Mammary epithelial cell (primary cell): ENCODE results near the gene IGFBP6.

Source experiments
- EZH2 ChIP-seq: IDR thresholded peaks from 2 replicates; pipeline ENCODE4 v1.6.1; 2012; ENCODE audit warnings: low read length, inconsistent platforms, borderline replicate concordance
- TF ChIP-seq, protein P1 (sequence below), 2 donors: IDR thresholded peaks in 1 of 2; conservative IDR thresholded peaks in 1 of 2; 2 replicates each; pipeline ENCODE4 v1.5.1; 2011 to 2012; ENCODE audit warnings: inconsistent platforms in 2 of 2, low read length in 2 of 2, mild to moderate bottlenecking in 2 of 2, control low read depth in 1 of 2, low read depth in 1 of 2; ENCODE audit not compliant: insufficient read depth in 1 of 2; ENCODE audit errors: extremely low read depth in 1 of 2

DNA sequence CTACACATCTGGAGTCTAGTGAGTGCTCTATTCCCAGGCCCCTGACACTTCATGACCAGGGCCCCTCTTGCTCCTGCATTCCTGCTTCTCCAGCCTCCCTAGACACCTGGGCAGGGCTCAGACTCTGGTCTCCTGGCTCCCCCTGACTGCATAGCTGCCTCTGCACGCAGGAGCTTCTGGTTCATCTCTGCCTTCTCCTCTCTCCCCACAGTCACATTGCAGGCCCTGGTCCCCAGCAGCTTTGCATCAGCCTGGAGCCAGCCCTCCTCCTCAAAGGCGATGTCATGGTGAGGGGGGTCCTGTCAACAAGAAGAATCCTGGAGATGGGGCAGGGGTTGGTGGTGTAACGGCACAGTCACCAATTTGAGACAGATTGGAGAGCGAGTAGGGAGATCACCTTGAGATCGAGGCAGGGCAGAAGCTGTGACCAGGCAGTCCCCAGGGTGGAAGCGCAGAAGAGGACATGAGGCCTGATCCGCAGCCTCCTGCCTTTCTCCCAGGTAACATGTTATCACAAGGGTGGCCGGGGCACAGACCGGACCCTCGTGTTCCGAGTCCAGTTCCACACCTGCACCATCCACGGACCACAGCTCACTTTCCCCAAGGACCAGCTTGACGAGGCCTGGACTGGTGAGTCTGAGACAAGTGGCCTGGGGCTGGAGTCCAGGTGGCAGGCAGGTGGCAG lies 39.5 kb upstream of the IGFBP6 start:
- TF ChIP-seq, protein P1, sequence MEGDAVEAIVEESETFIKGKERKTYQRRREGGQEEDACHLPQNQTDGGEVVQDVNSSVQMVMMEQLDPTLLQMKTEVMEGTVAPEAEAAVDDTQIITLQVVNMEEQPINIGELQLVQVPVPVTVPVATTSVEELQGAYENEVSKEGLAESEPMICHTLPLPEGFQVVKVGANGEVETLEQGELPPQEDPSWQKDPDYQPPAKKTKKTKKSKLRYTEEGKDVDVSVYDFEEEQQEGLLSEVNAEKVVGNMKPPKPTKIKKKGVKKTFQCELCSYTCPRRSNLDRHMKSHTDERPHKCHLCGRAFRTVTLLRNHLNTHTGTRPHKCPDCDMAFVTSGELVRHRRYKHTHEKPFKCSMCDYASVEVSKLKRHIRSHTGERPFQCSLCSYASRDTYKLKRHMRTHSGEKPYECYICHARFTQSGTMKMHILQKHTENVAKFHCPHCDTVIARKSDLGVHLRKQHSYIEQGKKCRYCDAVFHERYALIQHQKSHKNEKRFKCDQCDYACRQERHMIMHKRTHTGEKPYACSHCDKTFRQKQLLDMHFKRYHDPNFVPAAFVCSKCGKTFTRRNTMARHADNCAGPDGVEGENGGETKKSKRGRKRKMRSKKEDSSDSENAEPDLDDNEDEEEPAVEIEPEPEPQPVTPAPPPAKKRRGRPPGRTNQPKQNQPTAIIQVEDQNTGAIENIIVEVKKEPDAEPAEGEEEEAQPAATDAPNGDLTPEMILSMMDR (conservative IDR thresholded peaks at IDR 0.05 in 1 of 2, IDR thresholded peaks at IDR 0.05 in 1 of 2; ENCODE audit: extremely low read depth in 1 of 2, insufficient read depth in 1 of 2, low read depth in 1 of 2, low read length in 2 of 2): no peak
- no peak for TF ChIP-seq EZH2
